Neural progenitor cell (in vitro differentiated cells): Measurements from ENCODE around the gene SACM1L.

Experiments
- EZH2 ChIP-seq: fragments of 200-600 bp; sonication (generic); IDR thresholded peaks from 2 replicates; pipeline ENCODE4 v1.6.1; 2017; ENCODE audit warnings: antibody characterized with exemption, mild to moderate bottlenecking, moderate library complexity
- EZH2phosphoT487 ChIP-seq: fragments of 200-600 bp; sonication (generic); IDR thresholded peaks from 2 replicates; pipeline ENCODE4 v1.6.1; 2017; ENCODE audit warnings: antibody characterized with exemption
- TF ChIP-seq, protein P1 (sequence below): fragments of 200-600 bp; sonication (generic); IDR thresholded peaks from 2 replicates; pipeline ENCODE4 v1.5.1; 2017; ENCODE audit warnings: antibody characterized with exemption, mild to moderate bottlenecking

- TF ChIP-seq, protein P1, sequence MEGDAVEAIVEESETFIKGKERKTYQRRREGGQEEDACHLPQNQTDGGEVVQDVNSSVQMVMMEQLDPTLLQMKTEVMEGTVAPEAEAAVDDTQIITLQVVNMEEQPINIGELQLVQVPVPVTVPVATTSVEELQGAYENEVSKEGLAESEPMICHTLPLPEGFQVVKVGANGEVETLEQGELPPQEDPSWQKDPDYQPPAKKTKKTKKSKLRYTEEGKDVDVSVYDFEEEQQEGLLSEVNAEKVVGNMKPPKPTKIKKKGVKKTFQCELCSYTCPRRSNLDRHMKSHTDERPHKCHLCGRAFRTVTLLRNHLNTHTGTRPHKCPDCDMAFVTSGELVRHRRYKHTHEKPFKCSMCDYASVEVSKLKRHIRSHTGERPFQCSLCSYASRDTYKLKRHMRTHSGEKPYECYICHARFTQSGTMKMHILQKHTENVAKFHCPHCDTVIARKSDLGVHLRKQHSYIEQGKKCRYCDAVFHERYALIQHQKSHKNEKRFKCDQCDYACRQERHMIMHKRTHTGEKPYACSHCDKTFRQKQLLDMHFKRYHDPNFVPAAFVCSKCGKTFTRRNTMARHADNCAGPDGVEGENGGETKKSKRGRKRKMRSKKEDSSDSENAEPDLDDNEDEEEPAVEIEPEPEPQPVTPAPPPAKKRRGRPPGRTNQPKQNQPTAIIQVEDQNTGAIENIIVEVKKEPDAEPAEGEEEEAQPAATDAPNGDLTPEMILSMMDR, result no peak
- TF ChIP-seq EZH2 (no peak), EZH2phosphoT487 (no peak)
These were observed 45.0 kb upstream of the SACM1L start for GRCh38 chr3:45644063-45644790.
